Thymus (tissue), 11 donors: ENCODE data around the gene LCE6A. TPM values are rescaled to one million over a fixed set of nuclear protein-coding genes. Genes with fewer than 3 reads are reported as not detected.

Experiments used
- DNase-seq, 9 donors: peaks; one replicate each; pipeline ENCODE4 v3.0.0-alpha.2; 2013; ENCODE audit warnings: low spot score in 9 of 9, low read depth in 6 of 9, missing footprints in 1 of 9
- H3K27ac ChIP-seq, 2 donors: one replicate each; pipeline ENCODE4 v1.5.1; 2013; ENCODE audit warnings: control low read depth in 1 of 2, low read depth in 1 of 2, low read length in 1 of 2, mild to moderate bottlenecking in 1 of 2, moderate library complexity in 1 of 2
- H3K27me3 ChIP-seq, 2 donors: one replicate each; pipeline ENCODE4 v1.5.1; 2013; ENCODE audit warnings: low read length in 1 of 2; ENCODE audit not compliant: control insufficient read depth in 2 of 2, insufficient read depth in 1 of 2
- H3K36me3 ChIP-seq, 2 donors: one replicate each; pipeline ENCODE4 v1.5.1; 2013; ENCODE audit warnings: low read length in 1 of 2, mild to moderate bottlenecking in 1 of 2, moderate library complexity in 1 of 2; ENCODE audit not compliant: control insufficient read depth in 2 of 2, insufficient read depth in 2 of 2
- H3K4me1 ChIP-seq, 2 donors: one replicate each; pipeline ENCODE4 v1.5.1; 2013; ENCODE audit warnings: low read length in 2 of 2; ENCODE audit not compliant: control insufficient read depth in 2 of 2, insufficient read depth in 2 of 2
- H3K4me3 ChIP-seq, 2 donors: one replicate each; pipeline ENCODE4 v1.5.1; 2013; ENCODE audit warnings: low read length in 2 of 2, control low read depth in 1 of 2, mild to moderate bottlenecking in 1 of 2
- H3K9me3 ChIP-seq, 2 donors: one replicate each; pipeline ENCODE4 v1.5.1; 2013; ENCODE audit warnings: low read length in 1 of 2, mild to moderate bottlenecking in 1 of 2; ENCODE audit not compliant: control insufficient read depth in 2 of 2, insufficient read depth in 1 of 2
- WGBS: extraction: QIAGEN DNeasy Blood & Tissue Kit; methylation state at CpG from one replicate; pipeline ENCODE4 v1.1.7; 2013; 5-methylcytosine and 5-hydroxymethylcytosine counted together
- polyA plus RNA-seq: library from polyadenylated mRNA; stranded (reverse); fragments of 200-250 nt; gene quantifications from one replicate; pipeline ENCODE4 v1.2.3, GENCODE V29; 2013
- total RNA-seq: library from RNA; stranded (reverse); fragments of 120-200 nt; gene quantifications from one replicate; pipeline ENCODE4 v1.2.4, GENCODE V29; 2013
- donor health status: healthy.

The LCE6A gene
- total and polyA plus RNA-seq, 2 donors: 1.1 TPM; not detected in 1

DNA sequence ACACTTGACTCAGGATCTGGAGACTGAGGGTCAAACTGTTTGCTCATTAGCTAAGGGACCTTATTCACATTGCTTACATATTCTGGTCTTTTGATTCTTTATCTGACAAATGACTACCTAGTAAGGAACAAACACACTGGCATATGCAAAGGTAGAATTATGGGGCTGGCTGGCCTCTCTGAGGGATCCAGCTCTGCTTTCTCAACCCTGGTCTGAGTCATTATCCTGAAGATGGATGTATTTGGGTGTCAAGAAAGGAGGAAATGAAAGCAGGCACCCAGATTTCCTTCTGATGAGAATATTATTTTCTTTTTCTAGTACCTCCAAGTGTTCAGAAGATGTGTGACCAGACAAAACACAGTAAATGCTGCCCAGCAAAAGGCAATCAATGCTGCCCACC, 41.4 kb downstream of the LCE6A start:
- DNase-seq: no peak
- no peaks in the 10 kb centered on the region for H3K9me3 ChIP-seq
- H3K27ac ChIP-seq: no peak overlapping the region
- no peak overlapping the region for H3K4me3 ChIP-seq
- H3K36me3 ChIP-seq: no peaks in the 10 kb centered on the region
- no peaks in the 10 kb centered on the region for H3K27me3 ChIP-seq
- H3K4me1 ChIP-seq: no peaks in the 10 kb centered on the region

DNA sequence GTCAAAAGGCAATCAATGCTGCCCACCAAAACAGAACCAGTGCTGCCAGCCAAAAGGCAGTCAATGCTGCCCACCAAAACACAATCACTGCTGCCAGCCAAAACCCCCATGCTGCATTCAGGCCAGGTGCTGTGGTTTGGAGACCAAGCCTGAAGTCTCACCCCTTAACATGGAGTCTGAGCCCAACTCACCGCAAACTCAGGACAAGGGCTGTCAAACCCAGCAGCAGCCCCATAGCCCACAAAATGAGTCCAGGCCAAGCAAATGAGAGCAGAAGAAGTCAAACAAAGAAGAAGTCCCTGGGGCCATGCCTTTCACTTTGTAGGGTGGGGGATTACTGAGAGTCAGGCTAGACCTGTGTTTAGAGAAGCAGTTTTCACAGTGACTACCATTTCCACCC, 41.9 kb downstream of the LCE6A start:
- Histone ChIP-seq H3K9me3 (no peaks in the 10 kb centered on the region), H3K36me3 (no peaks in the 10 kb centered on the region), H3K27me3 (no peaks in the 10 kb centered on the region), H3K4me1 (no peaks in the 10 kb centered on the region), H3K27ac (no peak overlapping the region), H3K4me3 (no peak overlapping the region)
- 97% methylated on average over 1 of the region's 1 CpG for WGBS
- no peak for DNase-seq

DNA sequence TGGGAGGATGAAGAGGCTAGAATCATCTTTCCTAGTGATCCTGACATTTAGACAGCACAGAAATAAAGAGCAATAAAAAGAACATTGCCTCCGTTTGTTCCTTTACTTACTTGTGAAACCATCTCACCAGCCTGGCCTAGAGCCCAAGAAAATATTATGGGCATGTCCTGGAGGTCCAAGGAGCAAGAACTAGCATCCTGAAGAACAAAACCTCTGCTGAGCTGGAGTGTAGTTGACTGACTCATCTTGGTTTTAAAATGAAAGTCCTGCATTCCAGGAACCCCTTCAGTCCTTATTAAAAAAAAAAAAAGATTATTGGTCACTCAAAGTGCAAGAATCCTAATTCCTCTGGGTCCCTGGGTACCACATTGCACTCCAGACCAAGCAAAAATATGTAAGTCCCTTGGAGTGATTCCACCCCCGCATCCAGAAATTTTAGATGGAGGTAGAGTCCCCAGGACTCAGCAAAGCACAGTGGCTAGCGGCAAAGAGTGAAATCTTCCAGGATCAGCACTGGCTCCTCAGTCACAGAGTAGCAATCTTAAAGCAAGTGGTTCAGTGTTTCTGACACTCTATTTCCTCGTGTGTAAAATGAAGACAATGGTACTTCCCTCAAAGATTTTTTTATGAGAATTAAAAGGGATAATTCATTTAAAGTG, 42.4 kb downstream of the LCE6A start:
- Histone ChIP-seq H3K36me3 (no peaks in the 10 kb centered on the region), H3K27ac (no peak overlapping the region), H3K4me1 (no peaks in the 10 kb centered on the region), H3K4me3 (no peak overlapping the region), H3K9me3 (no peaks in the 10 kb centered on the region), H3K27me3 (no peaks in the 10 kb centered on the region)
- no peak for DNase-seq
- 84% methylated on average over 4 of the region's 4 CpGs for WGBS

DNA sequence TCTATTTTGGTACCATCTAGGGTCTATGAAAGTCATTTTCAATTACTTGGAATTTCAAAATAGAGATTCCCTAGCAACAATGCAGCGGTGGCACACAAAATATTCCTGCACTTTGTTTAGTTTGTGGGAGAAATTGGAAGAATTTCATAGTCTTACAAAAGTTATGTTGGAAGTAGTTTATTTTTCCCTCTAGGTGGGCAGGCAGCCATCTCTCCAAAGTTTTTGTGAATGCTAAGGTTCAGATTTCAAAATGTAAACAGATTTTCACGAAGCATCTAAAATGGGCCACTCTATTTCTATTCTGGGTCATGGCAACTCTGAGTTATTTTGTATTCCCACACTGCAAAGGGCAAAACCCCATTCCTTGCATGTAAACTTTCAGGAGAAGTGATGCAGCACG, 43.4 kb downstream of the LCE6A start:
- no peak overlapping the region for H3K27ac ChIP-seq
- 76% methylated on average over 3 of the region's 3 CpGs for WGBS

DNA sequence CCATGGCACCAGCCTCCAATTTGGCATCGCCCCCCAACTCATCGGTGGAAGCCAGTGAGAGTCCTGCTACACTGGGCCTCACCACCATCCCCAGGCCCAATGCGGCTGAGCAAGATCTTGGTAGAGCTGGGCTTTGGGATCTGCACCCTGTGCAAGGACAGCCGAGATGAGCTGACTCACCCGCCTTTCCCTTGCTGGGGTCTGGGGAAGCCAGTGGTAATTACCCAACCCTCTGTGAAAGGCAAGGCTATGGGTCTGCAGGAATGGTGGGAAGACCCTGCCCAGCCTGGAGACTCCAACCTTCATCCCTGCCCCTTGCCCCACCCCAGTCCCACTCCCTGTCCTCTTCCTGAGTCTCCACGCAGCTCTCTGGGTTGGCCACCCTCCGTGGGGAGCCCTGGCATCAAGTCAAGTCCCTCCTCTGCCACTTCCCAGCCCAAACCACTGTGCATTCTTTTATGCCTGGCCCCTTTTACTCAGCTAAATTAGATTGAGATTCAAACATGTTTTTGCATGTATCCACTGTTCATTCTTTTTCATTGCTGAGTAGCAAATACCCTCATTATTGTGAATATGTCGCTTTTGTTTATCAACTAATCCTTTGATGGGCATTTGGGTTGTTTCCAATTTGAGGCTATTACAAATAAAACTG, 44.2 kb downstream of the LCE6A start:
- H3K27ac ChIP-seq: no peak overlapping the region
- no peaks in the 10 kb centered on the region for H3K4me1 ChIP-seq

More for the DNA sequence above, 43.4 kb downstream of the LCE6A start:
- H3K36me3 ChIP-seq: no peaks in the 10 kb centered on the region
- no peaks in the 10 kb centered on the region for H3K9me3 ChIP-seq
- no peaks in the 10 kb centered on the region for H3K4me1 ChIP-seq
- H3K27me3 ChIP-seq: no peaks in the 10 kb centered on the region
- no peak for DNase-seq
- H3K4me3 ChIP-seq: no peak overlapping the region

DNA sequence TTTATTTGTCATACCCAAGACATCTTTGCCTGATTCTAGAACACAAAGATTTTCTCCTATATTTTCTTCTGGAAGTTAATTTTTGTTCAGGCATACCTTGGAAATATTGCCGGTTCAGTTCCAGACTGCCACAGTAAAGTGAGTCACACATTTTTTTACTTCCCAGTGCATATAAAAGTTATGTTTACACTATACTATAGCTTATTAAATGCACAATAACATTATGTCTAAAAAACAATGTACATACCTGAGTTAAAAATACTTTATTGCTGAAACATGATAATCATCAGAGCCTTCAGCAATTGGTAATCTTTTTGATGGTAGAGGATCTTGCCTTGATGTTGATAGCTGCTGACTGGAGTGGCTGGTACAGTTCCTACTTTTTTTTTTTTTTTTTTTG, 45.5 kb downstream of the LCE6A start:
- Histone ChIP-seq H3K4me3 (no peak overlapping the region), H3K27me3 (no peaks in the 10 kb centered on the region), H3K9me3 (no peaks in the 10 kb centered on the region), H3K36me3 (no peaks in the 10 kb centered on the region), H3K4me1 (no peaks in the 10 kb centered on the region), H3K27ac (no peak overlapping the region)
- 97% methylated on average over 1 of the region's 1 CpG for WGBS
- DNase-seq: no peak

More for the DNA sequence above, 44.2 kb downstream of the LCE6A start:
- DNase-seq: no peak
- 75% methylated on average over 8 of the region's 8 CpGs for WGBS
- Histone ChIP-seq H3K4me3 (no peak overlapping the region), H3K36me3 (no peaks in the 10 kb centered on the region), H3K9me3 (no peaks in the 10 kb centered on the region), H3K27me3 (no peaks in the 10 kb centered on the region)

Other genes with a start within 250 kb of the LCE6A start
- gene LCE3C, start 242.6 kb upstream of the LCE6A start, total RNA-seq: not detected
- 0.66 TPM for gene LCE3C, start 242.6 kb upstream of the LCE6A start, polyA plus RNA-seq
- not detected for gene LCE3B, start 229.0 kb upstream of the LCE6A start, total RNA-seq
- gene LCE3B, start 229.0 kb upstream of the LCE6A start, polyA plus RNA-seq: not detected
- not detected for gene LCE3A, start 219.8 kb upstream of the LCE6A start, total RNA-seq
- gene LCE3A, start 219.8 kb upstream of the LCE6A start, polyA plus RNA-seq: not detected
- not detected for gene LCE2D, start 179.5 kb upstream of the LCE6A start, total RNA-seq
- 1.3 TPM for gene LCE2D, start 179.5 kb upstream of the LCE6A start, polyA plus RNA-seq
- not detected for gene LCE2C, start 167.6 kb upstream of the LCE6A start, total RNA-seq
- 1.7 TPM for gene LCE2C, start 167.6 kb upstream of the LCE6A start, polyA plus RNA-seq
- gene LCE2B, start 156.7 kb upstream of the LCE6A start, total RNA-seq: 0.09 TPM
- 1.5 TPM for gene LCE2B, start 156.7 kb upstream of the LCE6A start, polyA plus RNA-seq
- gene LCE2A, start 144.5 kb upstream of the LCE6A start, total RNA-seq: not detected
- 1.3 TPM for gene LCE2A, start 144.5 kb upstream of the LCE6A start, polyA plus RNA-seq
- not detected for gene LCE4A, start 134.7 kb upstream of the LCE6A start, total RNA-seq
- not detected for gene LCE4A, start 134.7 kb upstream of the LCE6A start, polyA plus RNA-seq
- gene KPRP, start 84.8 kb upstream of the LCE6A start, total RNA-seq: not detected
- gene KPRP, start 84.8 kb upstream of the LCE6A start, polyA plus RNA-seq: 0.21 TPM
- gene LCE1F, start 67.7 kb upstream of the LCE6A start, total RNA-seq: not detected
- 0.46 TPM for gene LCE1F, start 67.7 kb upstream of the LCE6A start, polyA plus RNA-seq
- not detected for gene LCE1E, start 56.6 kb upstream of the LCE6A start, total RNA-seq
- 0.30 TPM for gene LCE1E, start 56.6 kb upstream of the LCE6A start, polyA plus RNA-seq
- gene LCE1D, start 46.1 kb upstream of the LCE6A start, total RNA-seq: not detected
- 0.27 TPM for gene LCE1D, start 46.1 kb upstream of the LCE6A start, polyA plus RNA-seq
- gene LCE1C, start 36.2 kb upstream of the LCE6A start, total RNA-seq: 0.14 TPM
- gene LCE1C, start 36.2 kb upstream of the LCE6A start, polyA plus RNA-seq: 3.0 TPM
- not detected for gene LCE1B, start 30.9 kb upstream of the LCE6A start, total RNA-seq
- gene LCE1B, start 30.9 kb upstream of the LCE6A start, polyA plus RNA-seq: 0.68 TPM
- not detected for gene LCE1A, start 15.4 kb upstream of the LCE6A start, total RNA-seq
- 1.0 TPM for gene LCE1A, start 15.4 kb upstream of the LCE6A start, polyA plus RNA-seq
- not detected for gene LCE7A, start 17.1 kb downstream of the LCE6A start, total RNA-seq
- gene LCE7A, start 17.1 kb downstream of the LCE6A start, polyA plus RNA-seq: 0.32 TPM
- gene SMCP, start 35.5 kb downstream of the LCE6A start, total RNA-seq: not detected
- 0.30 TPM for gene SMCP, start 35.5 kb downstream of the LCE6A start, polyA plus RNA-seq
- 0.57 TPM for gene IVL, start 65.7 kb downstream of the LCE6A start, total RNA-seq
- gene IVL, start 65.7 kb downstream of the LCE6A start, polyA plus RNA-seq: 16.6 TPM
- gene SPRR5, start 104.3 kb downstream of the LCE6A start, total RNA-seq: not detected
- 0.37 TPM for gene SPRR5, start 104.3 kb downstream of the LCE6A start, polyA plus RNA-seq
- not detected for gene SPRR4, start 127.8 kb downstream of the LCE6A start, total RNA-seq
- 2.1 TPM for gene SPRR4, start 127.8 kb downstream of the LCE6A start, polyA plus RNA-seq
- not detected for gene SPRR1A, start 141.2 kb downstream of the LCE6A start, total RNA-seq
- gene SPRR1A, start 141.2 kb downstream of the LCE6A start, polyA plus RNA-seq: 41.1 TPM
- 0.28 TPM for gene SPRR3, start 158.9 kb downstream of the LCE6A start, total RNA-seq
- gene SPRR3, start 158.9 kb downstream of the LCE6A start, polyA plus RNA-seq: 9.7 TPM
- 1.2 TPM for gene SPRR1B, start 188.3 kb downstream of the LCE6A start, total RNA-seq
- 132 TPM for gene SPRR1B, start 188.3 kb downstream of the LCE6A start, polyA plus RNA-seq
- 0.19 TPM for gene SPRR2D, start 198.3 kb downstream of the LCE6A start, total RNA-seq
- 36.9 TPM for gene SPRR2D, start 198.3 kb downstream of the LCE6A start, polyA plus RNA-seq
- gene SPRR2A, start 214.7 kb downstream of the LCE6A start, total RNA-seq: 0.28 TPM
- 6.5 TPM for gene SPRR2A, start 214.7 kb downstream of the LCE6A start, polyA plus RNA-seq
- gene SPRR2B, start 228.8 kb downstream of the LCE6A start, total RNA-seq: not detected
- gene SPRR2B, start 228.8 kb downstream of the LCE6A start, polyA plus RNA-seq: 3.1 TPM